ENCODE results near the gene AIRE.

- TF ChIP-seq POLR2A (IDR thresholded peaks at IDR 0.05; ENCODE audit: low read length) (no peak), GATA1 (IDR thresholded peaks at IDR 0.05; ENCODE audit: low read depth, low read length) (no peak)
Observed at GRCh38 chr21:44334329-44335030, 48.8 kb downstream of the AIRE start.
